Measurements from ENCODE around the gene WDR38.

Gene WDR38

DNA sequence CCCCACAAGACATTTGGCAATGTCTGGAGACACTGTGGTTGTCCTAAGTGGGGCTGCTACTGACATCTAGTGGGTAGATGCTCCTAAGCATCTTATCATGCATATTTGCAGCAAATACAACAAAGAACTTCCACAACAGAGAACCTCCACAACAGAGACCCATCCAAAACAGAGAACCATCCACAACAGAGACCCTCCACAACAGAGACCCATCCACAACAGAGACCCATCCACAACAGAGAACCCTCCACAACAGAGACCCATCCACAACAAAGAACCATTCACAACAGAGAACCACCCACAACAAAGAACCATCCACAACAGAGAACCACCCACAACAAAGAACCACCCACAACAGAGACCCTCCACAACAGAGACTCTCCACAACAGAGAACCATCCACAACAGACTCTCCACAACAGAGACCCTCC is 41.5 kb downstream of the WDR38 start:
- Histone ChIP-seq H3K36me3 (peaks cover 42 to 94% (median 66%) of the 10 kb centered on the region in 3 donors), H3K27me3 (no peaks in the 10 kb centered on the region), H3K9me3 (no peaks in the 10 kb centered on the region), H3K4me3 (no peak overlapping the region), H3K27ac (no peak overlapping the region), H3K4me1 (no peaks in the 10 kb centered on the region)
- TF ChIP-seq CTCF (IDR thresholded peaks at IDR 0.05) = no peak
- no peak for DNase-seq
- intact Hi-C loops (cut with DNase I; ENCODE audit: low total_unique reads) = no loop called here

- intact Hi-C loops (cut with DNase I; ENCODE audit: low total_unique reads) = no loop called here
- Histone ChIP-seq H3K36me3 (peaks cover 42 to 89% (median 55%) of the 10 kb centered on the region in 3 donors), H3K27me3 (no peaks in the 10 kb centered on the region), H3K27ac (no peak overlapping the region), H3K9me3 (no peaks in the 10 kb centered on the region), H3K4me3 (no peak overlapping the region), H3K4me1 (no peaks in the 10 kb centered on the region)
- TF ChIP-seq CTCF (IDR thresholded peaks at IDR 0.05) = no peak
- DNase-seq = no peak
Observed at GRCh38 chr9:124897570-124898460, 44.6 kb downstream of the WDR38 start.

- no peaks in the 10 kb centered on the region for H3K27me3 ChIP-seq
- H3K27ac ChIP-seq = no peak overlapping the region
- no peaks in the 10 kb centered on the region for H3K4me1 ChIP-seq
- TF ChIP-seq CTCF (IDR thresholded peaks at IDR 0.05) = no peak
- intact Hi-C loops (cut with DNase I; ENCODE audit: low total_unique reads) = no loop called here
- no peak for DNase-seq
- H3K9me3 ChIP-seq = no peaks in the 10 kb centered on the region
- no peak overlapping the region for H3K4me3 ChIP-seq
- peaks cover 28 to 87% (median 49%) of the 10 kb centered on the region in 3 donors for H3K36me3 ChIP-seq
Observed at GRCh38 chr9:124899845-124900244, 46.6 kb downstream of the WDR38 start.

GRCh38 chr9:124906966-124907365 is 53.7 kb downstream of the WDR38 start:
- intact Hi-C loops (cut with DNase I; ENCODE audit: low total_unique reads) = no loop called here
- no peak for DNase-seq
- Histone ChIP-seq H3K4me1 (no peaks in the 10 kb centered on the region), H3K36me3 (peaks cover 18 to 95% (median 54%) of the 10 kb centered on the region in 3 donors), H3K4me3 (no peak overlapping the region), H3K27ac (no peak overlapping the region), H3K27me3 (no peaks in the 10 kb centered on the region), H3K9me3 (no peaks in the 10 kb centered on the region)
- no peak for TF ChIP-seq CTCF (IDR thresholded peaks at IDR 0.05)

Measured in tibial artery (tissue), 4 donors.